Central memory CD8-positive, alpha-beta T cell (primary cell): ENCODE results near the gene ARG1.

Experiments used
- ATAC-seq: fragments of 150-1000 bp; cut with Tn5 transposase; replicated peaks from 2 replicates; pipeline ENCODE4 v1.10.0; 2022; ENCODE audit warnings: mild to moderate bottlenecking, moderate FRiP score, moderate number of reproducible peaks; ENCODE audit not compliant: poor library complexity, severe bottlenecking; ENCODE audit errors: extremely low read depth
- DNase-seq, 2 donors: peaks; one replicate each; pipeline ENCODE4 v3.0.0; 2021; ENCODE audit warnings: low spot score in 2 of 2
- H3K27ac Mint-ChIP-seq: one replicate; pipeline ENCODE4 v1.8.0; 2022; ENCODE audit warnings: low read depth, mild to moderate bottlenecking, moderate library complexity, mixed read lengths
- H3K27me3 Mint-ChIP-seq: one replicate; pipeline ENCODE4 v1.8.0; 2022; ENCODE audit warnings: mixed read lengths
- H3K36me3 Mint-ChIP-seq: one replicate; pipeline ENCODE4 v1.8.0; 2022; ENCODE audit warnings: mild to moderate bottlenecking, moderate library complexity, mixed read lengths; ENCODE audit not compliant: insufficient read depth
- H3K4me1 Mint-ChIP-seq: one replicate; pipeline ENCODE4 v1.8.0; 2022; ENCODE audit warnings: mixed read lengths
- H3K4me3 Mint-ChIP-seq: one replicate; pipeline ENCODE4 v1.8.0; 2022; ENCODE audit warnings: mild to moderate bottlenecking, moderate library complexity, mixed read lengths
- H3K9me3 Mint-ChIP-seq: one replicate; pipeline ENCODE4 v1.8.0; 2022; ENCODE audit warnings: mixed read lengths

Gene ARG1

DNA sequence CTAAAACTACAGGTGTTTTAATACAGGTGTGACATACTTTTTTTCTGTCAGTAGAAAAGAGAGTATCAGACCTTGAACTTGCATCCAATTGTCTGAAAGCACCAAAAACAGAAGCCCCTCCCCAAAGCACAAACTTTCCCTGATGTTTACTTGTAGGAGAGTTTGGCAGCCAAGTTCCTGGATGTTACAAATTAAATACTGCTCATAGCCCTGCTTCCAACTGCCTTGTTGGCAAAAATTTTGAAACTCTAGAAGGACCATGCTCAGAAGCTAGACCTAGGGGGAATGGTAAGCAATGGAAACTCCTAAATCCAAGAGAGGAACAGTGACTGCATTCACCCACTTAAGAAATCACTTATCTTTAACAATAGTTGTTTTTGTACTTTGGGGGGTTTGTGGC lies 17.0 kb upstream of the ARG1 start:
- DNase-seq (no peak), ATAC-seq (no peak)
- Mint-ChIP-seq H3K36me3 (no peaks in the 10 kb centered on the region), H3K4me1 (no peaks in the 10 kb centered on the region), H3K9me3 (no peaks in the 10 kb centered on the region), H3K4me3 (no peak overlapping the region), H3K27ac (no peak overlapping the region), H3K27me3 (peaks cover 13% of the 10 kb centered on the region)

DNA sequence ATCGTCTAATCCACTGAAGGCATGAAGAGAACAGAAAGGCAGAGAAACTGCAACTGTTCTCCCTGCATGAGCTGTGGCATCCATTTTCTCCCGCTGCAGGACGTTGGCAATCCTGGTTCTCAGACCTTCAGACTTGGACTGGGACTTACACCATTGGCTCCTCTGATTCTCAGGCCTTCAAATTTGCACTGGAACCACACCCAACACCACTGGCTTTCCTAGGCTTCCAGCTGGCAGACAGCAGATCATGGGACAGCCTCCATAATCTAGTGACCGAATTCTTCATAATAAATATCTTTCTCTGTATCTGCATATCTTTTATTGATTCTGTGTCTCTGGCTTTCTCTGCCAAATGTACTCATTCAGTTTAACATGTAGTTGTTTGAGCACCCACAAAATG lies 14.1 kb upstream of the ARG1 start:
- H3K27ac Mint-ChIP-seq, result no peak overlapping the region
- no peak overlapping the region for H3K4me3 Mint-ChIP-seq
- H3K27me3 Mint-ChIP-seq, result peaks cover 17% of the 10 kb centered on the region
- H3K36me3 Mint-ChIP-seq, result no peaks in the 10 kb centered on the region
- no peaks in the 10 kb centered on the region for H3K9me3 Mint-ChIP-seq
- H3K4me1 Mint-ChIP-seq, result no peaks in the 10 kb centered on the region
- ATAC-seq (no peak), DNase-seq (no peak)

DNA sequence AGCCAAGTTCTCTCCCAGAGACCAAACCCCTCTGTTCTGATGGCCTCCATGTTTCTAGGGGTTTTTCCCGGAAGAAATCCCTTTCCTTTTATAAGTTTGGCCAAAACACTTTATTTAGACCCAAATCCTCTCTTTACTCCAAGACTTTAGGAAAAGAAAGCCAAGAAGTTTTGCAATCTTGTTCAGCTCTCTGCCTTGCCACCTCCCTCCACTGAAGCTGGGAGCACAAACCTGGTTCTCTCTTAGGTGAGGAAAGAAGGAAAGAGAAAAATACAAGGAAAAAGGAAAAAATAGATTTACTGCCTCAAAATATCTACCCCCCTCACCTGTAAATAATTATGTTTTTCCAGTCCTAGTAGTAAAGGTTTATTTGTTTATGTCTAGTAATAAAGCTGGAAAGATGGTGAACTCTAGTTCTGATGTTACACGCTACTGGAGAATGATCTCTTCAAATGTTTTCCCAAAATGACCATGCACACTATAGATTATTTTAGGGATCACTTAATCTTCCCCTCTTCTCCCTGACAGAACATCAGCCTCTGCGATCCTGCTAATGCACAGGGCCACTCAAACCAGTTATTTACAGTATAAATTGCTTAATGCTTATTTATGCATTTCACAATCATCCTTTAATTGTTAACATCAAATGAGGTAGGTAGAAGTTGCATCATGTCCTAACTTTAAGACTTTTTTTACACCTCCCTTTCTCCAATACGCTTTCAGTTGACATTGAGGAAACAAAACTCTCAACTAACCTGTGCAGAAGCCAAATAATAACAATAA lies 10.9 kb upstream of the ARG1 start:
- no peaks in the 10 kb centered on the region for H3K4me1 Mint-ChIP-seq
- H3K27ac Mint-ChIP-seq, result no peak overlapping the region
- no peaks in the 10 kb centered on the region for H3K36me3 Mint-ChIP-seq
- no peak for DNase-seq
- H3K4me3 Mint-ChIP-seq, result no peak overlapping the region
- H3K27me3 Mint-ChIP-seq, result peaks cover 12% of the 10 kb centered on the region
- no peaks in the 10 kb centered on the region for H3K9me3 Mint-ChIP-seq
- ATAC-seq, result no peak

DNA sequence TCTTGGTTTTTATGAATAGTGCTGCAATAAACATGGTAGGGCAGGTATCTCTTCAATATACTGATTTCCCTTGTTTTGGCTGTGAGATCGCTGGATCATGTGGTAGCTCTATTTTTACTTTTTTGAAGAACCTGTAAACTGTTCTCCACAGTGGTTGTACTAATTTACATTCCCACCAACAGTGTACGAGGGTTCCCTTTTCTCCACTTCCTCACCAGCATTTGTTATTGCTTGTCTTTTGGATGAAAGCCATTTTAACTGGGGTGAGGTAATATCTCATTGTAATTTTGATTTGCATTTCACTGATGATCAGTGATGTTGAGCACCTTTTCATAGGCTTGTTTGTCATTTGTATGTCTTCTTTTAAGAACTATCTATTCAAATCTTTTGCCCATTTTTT lies 8.0 kb upstream of the ARG1 start:
- DNase-seq (no peak), ATAC-seq (no peak)
- no peak overlapping the region for H3K27ac Mint-ChIP-seq
- H3K4me1 Mint-ChIP-seq, result no peaks in the 10 kb centered on the region
- H3K4me3 Mint-ChIP-seq, result no peak overlapping the region
- peaks cover 12% of the 10 kb centered on the region for H3K27me3 Mint-ChIP-seq
- no peaks in the 10 kb centered on the region for H3K36me3 Mint-ChIP-seq
- no peaks in the 10 kb centered on the region for H3K9me3 Mint-ChIP-seq

DNA sequence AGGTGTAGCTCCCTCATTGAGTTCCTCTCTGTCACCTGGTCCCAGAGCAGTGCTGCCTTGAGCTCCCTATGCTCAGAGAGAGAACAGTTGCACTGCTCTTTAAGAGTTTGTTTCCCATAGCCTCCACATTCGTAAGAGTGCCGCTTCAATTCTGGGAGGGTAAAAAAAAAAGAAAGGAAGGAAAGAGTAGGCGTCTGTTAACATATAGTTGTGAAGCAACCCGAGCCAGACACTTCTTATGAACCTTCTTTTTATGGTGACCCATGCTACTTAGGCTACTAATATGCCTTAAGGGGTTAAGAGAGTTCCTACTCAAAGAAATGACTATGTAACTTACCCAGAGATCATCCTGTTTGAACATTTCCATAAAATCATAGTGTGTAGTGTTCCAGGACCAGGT lies 4.3 kb upstream of the ARG1 start:
- no peak overlapping the region for H3K4me3 Mint-ChIP-seq
- ATAC-seq (no peak), DNase-seq (no peak)
- H3K27me3 Mint-ChIP-seq, result no peaks in the 10 kb centered on the region
- peaks cover 9% of the 10 kb centered on the region for H3K36me3 Mint-ChIP-seq
- no peaks in the 10 kb centered on the region for H3K9me3 Mint-ChIP-seq
- H3K27ac Mint-ChIP-seq, result no peak overlapping the region
- no peaks in the 10 kb centered on the region for H3K4me1 Mint-ChIP-seq

DNA sequence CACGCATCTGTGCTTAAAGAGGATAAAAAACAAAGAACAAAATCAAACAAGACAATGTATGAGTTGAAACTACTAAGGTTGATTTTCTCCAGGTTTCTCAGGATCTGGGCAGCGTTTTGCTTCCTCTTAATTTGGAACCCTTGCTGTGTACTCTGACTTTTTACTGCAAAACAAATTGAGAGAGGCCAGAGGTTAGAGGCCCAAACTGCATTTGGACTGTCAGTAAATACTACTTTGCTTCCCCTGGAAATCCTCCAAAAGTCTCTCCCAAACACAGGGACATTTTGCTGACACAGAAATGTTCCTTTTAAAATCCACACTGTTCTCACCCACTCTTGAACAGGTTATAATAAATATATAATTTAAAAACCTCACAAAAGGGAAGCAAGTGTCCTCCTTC lies 1.1 kb downstream of the ARG1 start:
- H3K27me3 Mint-ChIP-seq, result no peaks in the 10 kb centered on the region
- H3K4me1 Mint-ChIP-seq, result no peaks in the 10 kb centered on the region
- H3K36me3 Mint-ChIP-seq, result peaks cover 15% of the 10 kb centered on the region
- no peak for DNase-seq
- no peaks in the 10 kb centered on the region for H3K9me3 Mint-ChIP-seq
- H3K4me3 Mint-ChIP-seq, result no peak overlapping the region
- no peak for ATAC-seq
- no peak overlapping the region for H3K27ac Mint-ChIP-seq

DNA sequence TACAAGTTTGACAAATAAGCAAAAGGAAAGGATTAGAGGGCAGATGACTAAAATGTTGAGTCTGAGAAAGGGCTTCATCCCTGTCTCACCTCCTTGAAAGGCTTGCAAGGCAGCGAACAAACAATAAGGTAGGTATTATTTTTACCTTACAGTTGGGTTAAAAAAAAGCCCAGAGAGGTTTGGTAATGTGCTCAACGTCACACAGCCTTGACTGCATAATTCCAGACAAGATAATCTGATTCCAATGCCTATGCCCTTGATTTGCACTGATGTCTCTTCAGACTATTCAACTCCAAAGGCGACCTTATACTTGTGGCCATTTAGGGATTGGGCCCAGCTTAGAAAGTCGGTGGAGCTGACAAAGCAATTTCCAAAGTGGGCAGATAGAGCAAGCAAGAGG lies 1.7 kb downstream of the ARG1 start:
- Mint-ChIP-seq H3K36me3 (peaks cover 19% of the 10 kb centered on the region), H3K4me1 (no peaks in the 10 kb centered on the region), H3K9me3 (no peaks in the 10 kb centered on the region), H3K4me3 (no peak overlapping the region), H3K27ac (no peak overlapping the region), H3K27me3 (no peaks in the 10 kb centered on the region)
- DNase-seq (no peak), ATAC-seq (no peak)

DNA sequence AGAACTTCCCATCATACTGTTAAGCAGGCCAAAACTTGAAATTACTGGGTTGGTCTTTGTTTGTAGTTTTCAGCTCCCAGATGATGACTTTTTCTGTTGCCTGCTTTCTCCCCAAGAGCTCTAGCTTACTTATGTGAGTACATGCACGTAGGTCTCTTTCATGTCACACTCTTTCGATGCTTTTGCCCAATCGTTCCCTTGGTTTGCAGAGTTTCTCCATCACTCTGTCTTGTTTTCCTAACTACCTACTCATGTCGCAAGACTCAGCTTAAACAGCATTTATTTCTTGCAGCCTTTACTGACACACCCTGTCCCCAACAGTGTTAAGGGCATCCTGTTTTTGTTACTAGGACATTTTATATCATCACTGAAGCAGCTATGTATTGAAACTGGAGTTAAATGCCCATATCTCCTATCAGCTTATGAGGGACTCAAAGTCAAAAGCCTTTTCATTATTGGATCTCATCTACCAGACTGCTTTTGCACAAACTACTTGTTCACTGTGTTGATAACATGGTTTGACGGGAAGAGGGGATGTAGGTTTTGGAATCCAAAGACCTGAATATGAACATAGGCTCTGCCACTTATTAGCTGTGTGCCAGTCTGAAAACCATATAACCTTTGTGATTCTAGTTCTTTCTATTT lies 2.9 kb downstream of the ARG1 start:
- Mint-ChIP-seq H3K4me1 (no peaks in the 10 kb centered on the region), H3K9me3 (no peaks in the 10 kb centered on the region), H3K27me3 (no peaks in the 10 kb centered on the region), H3K36me3 (peaks cover 22% of the 10 kb centered on the region), H3K27ac (no peak overlapping the region), H3K4me3 (no peak overlapping the region)
- ATAC-seq (no peak), DNase-seq (no peak)

DNA sequence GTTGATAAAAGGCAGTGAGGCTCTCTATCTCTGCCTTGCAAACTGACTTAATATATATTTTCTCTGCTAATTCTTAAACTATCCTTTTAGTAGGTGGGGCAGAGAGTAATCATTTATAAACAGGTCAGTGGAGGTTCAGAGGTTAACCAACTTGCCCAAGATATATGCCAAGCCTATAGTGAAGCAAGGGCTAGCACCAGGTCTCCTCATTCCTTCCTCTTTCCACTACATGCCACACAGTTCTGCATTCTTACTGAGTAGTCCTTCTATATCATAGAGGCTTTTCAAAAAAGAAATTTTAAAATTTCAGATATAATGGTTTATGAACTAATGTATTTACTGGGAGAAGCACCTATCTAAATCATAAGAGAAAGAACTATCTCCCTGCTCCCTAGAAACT lies 8.5 kb downstream of the ARG1 start:
- H3K27me3 Mint-ChIP-seq, result no peaks in the 10 kb centered on the region
- H3K4me3 Mint-ChIP-seq, result no peak overlapping the region
- no peaks in the 10 kb centered on the region for H3K9me3 Mint-ChIP-seq
- ATAC-seq, result no peak
- no peaks in the 10 kb centered on the region for H3K4me1 Mint-ChIP-seq
- DNase-seq, result no peak
- H3K36me3 Mint-ChIP-seq, result peaks cover 36% of the 10 kb centered on the region
- no peak overlapping the region for H3K27ac Mint-ChIP-seq

DNA sequence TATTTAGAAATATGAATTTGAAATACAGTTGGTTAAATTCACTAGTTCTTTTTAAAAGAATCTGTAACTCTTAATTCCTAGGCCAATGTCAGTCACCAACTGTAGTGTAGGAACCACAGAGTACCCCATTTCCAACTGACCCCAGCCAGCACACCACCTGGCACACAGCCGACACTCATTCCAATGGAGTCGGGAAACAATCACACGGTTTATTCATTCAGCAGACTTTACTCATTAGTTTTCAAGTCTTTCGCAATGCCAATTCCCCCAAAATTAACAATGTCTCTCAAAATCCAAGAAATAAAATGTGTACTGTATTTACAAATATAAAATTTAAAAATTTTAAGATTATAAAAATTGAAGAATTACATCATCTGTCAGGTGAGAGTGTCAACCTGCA lies 13.5 kb downstream of the ARG1 start:
- Mint-ChIP-seq H3K4me1 (no peaks in the 10 kb centered on the region), H3K9me3 (no peaks in the 10 kb centered on the region), H3K4me3 (no peak overlapping the region), H3K36me3 (peaks cover 53% of the 10 kb centered on the region), H3K27me3 (no peaks in the 10 kb centered on the region), H3K27ac (no peak overlapping the region)
- ATAC-seq (no peak), DNase-seq (no peak)

DNA sequence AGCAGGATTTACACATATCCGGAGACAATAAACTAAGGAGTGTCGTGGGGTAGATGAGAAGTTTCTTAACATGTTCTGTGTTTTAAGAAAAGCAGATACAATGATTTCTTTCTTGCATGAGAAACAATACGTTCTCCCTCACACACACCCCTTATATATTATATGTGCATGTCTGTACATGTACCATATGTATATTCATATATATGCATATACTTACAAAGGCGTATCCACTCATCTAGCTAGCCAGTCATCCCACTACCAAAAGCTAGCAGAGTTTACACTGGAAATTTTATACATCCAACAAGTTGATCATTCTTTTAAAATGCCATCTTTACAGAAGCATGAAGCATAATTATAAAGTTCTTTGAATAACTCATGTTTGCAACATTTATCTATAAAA lies 14.9 kb downstream of the ARG1 start:
- DNase-seq (no peak), ATAC-seq (no peak)
- Mint-ChIP-seq H3K27me3 (no peaks in the 10 kb centered on the region), H3K36me3 (peaks cover 60% of the 10 kb centered on the region), H3K4me3 (no peak overlapping the region), H3K4me1 (no peaks in the 10 kb centered on the region), H3K9me3 (no peaks in the 10 kb centered on the region), H3K27ac (no peak overlapping the region)

DNA sequence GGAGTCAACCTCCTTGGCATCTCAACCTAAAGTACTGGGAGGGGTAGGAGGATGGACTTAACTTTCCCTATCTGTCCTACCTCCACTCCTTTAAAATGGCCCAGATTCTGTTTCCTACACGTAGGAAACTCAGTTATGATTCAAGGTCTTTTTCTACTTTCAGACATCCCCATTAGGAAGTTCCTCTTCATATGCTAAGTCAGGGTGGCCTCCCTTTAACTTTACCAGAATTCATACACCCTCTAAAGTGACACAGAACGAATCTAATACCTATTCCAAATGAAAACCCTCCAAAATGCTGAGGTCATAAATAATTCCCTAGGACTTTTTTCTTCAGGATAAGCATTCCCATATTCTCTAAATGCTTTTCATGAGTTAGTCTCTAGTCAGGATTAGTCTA lies 15.6 kb downstream of the ARG1 start:
- peaks cover 59% of the 10 kb centered on the region for H3K36me3 Mint-ChIP-seq

DNA sequence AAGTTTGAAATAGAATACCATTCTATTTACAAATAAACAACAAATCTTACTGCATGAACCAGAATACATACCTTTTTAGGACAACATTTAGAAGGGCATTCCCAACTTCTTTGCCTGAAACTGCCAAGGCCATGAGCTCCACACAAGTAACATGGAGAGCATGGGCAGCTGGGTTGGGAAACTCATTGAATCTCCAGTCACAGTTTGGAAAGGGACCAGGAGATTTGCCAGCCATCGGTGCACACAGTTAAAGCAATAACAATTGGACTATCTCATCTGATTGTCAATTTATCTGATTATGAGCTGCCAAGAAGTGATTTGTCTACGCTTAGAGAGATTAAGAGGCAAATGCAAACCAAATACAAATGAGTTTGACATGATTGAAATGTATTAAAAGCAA lies 19.9 kb downstream of the ARG1 start:
- Mint-ChIP-seq H3K27ac (no peak overlapping the region), H3K36me3 (peaks cover 64% of the 10 kb centered on the region)
- no peak for ATAC-seq

More for the DNA sequence above, 15.6 kb downstream of the ARG1 start:
- H3K4me3 Mint-ChIP-seq, result no peak overlapping the region
- no peaks in the 10 kb centered on the region for H3K27me3 Mint-ChIP-seq
- peak overlapping the region; percentile 65 for H3K27ac Mint-ChIP-seq
- no peaks in the 10 kb centered on the region for H3K4me1 Mint-ChIP-seq
- ATAC-seq (no peak), DNase-seq (no peak)
- no peaks in the 10 kb centered on the region for H3K9me3 Mint-ChIP-seq

More for the DNA sequence above, 19.9 kb downstream of the ARG1 start:
- Mint-ChIP-seq H3K4me1 (peaks cover 5% of the 10 kb centered on the region), H3K9me3 (no peaks in the 10 kb centered on the region), H3K4me3 (no peak overlapping the region), H3K27me3 (no peaks in the 10 kb centered on the region)
- DNase-seq, result no peak
